GM12873 (cell line): ENCODE data around the gene RUNX3.

Experiments used
- CTCF ChIP-seq: IDR thresholded peaks from 2 replicates; pipeline ENCODE4 v1.5.1; 2012; ENCODE audit warnings: low read depth, mild to moderate bottlenecking, moderate library complexity, low read length, control low read depth; ENCODE audit not compliant: insufficient read depth; ENCODE audit errors: missing control alignments

Gene RUNX3

GRCh38 chr1:24931468-24932231 lies 1.6 kb upstream of the RUNX3 start:
- TF ChIP-seq CTCF: no peak

DNA sequence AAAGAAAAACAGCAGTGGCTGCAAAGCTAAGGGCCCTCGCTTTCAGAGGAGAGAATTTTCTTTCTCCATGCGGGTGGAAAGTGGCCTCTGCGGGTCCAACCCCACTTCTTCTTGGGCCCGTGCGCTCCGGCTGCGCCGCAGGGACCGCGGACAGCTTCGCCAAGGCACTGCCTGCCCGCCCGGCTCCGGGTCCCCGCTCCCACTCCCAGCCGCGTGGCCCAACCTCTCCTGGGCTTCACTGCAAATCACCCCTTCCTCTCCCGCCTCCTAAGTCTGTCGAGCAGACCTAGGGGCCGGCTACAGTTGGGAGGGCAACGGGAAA lies 1.0 kb upstream of the RUNX3 start:
- TF ChIP-seq CTCF: no peak

- TF ChIP-seq CTCF: no peak
Observed at GRCh38 chr1:24929398-24930259, 447 bp downstream of the RUNX3 start.

GRCh38 chr1:24928689-24929397 lies 1.2 kb downstream of the RUNX3 start:
- TF ChIP-seq CTCF: no peak

DNA sequence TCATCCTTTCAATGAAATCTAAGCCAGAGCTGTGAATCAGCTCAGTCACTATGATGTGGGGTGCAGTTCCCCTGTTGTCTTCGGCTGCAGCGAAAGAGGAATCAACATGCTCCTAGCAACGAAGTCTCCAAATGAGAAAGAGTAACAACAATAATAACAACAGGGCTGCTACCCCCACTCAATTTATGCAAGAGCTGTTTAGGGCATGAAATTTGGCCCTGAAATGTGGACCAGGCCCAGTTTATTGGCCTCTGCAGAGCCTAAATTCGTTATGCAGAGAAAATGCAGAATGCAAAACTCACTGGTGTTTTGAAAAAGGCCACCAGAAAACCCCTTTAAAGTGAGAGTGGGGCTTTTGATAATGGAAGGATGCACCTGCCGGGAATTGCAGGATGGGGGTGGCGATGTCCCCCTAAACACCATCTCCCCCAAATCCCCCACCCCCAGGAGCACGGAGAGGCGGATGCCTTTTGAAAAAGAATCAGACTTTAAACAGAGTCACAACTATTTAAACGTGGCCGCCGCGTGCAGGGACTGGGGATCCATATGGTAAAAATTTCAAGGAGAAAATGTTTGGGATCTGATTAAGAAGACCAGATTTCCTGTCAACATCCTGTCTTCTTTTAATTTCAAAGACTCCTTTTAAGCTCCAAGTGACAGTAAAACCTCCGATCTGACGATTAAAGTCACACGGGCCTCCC lies 1.9 kb downstream of the RUNX3 start:
- no peak for TF ChIP-seq CTCF

DNA sequence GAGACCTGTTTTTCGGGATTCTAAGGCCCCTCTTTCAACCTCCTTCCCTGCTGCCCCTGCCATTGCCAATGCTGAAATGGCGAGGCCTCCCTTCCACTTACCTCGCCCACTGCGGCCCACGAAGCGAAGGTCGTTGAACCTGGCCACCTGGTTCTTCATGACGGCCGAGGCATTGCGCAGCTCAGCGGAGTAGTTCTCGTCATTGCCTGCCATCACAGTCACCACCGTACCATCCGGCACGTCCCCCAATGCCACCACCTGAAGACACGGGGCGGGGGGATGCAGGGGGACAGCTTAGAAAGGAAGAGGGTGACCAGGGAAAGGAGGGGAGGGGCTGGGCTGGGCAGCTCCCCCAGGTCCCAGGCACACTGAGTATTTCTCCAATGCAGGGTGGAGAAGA lies 2.6 kb downstream of the RUNX3 start:
- no peak for TF ChIP-seq CTCF

DNA sequence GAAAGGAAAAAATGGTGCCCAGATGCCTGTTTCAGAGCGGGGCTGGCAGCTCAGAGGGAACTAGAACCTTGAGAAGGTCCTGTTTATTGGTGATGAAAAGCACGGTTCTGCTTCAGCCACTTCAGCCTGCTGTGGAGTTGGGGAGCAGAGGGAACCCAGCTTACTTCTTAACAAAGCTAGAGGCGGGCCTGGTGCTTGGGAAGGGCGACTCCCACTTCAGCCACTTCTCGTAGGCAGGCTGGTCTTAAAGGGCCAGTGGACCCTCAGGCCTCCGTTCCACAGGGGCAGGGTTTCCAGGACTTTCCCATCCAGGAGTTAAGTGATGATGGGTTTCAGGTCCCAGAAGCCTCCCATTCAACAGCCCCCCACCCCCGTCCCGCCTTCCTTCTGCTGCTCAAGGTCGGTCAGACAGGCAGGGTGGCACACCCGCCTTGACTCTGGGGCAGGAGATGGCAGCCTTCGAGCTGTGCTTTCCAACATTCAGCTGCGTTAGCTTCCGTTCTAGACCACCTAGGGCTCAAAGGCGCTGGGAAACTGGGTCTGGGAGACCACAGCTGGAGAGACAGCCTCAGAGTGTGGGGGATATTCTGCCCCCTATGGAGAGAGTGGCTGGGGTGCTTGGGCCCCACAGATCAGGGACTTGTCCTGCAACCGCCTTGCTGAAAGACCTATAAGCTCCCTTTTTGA lies 3.4 kb downstream of the RUNX3 start:
- TF ChIP-seq CTCF: peak; percentile 30
